Stomach (tissue), 4 donors: ENCODE data around the gene UBE4B.

Experiments used
- CTCF ChIP-seq, 7 experiments: fragments of 450-650 bp in 4 of 7; fragments of 200-600 bp in 3 of 7; sonication (generic) in 3 of 7; IDR thresholded peaks; one replicate each; pipeline ENCODE4 v1.5.1; 2016 to 2019; ENCODE audit warnings: antibody characterized with exemption in 7 of 7, control low read depth in 2 of 7, mild to moderate bottlenecking in 1 of 7
- EP300 ChIP-seq: sonication (generic); formaldehyde crosslinking; IDR thresholded peaks from one replicate; pipeline ENCODE4 v1.6.1; 2017; ENCODE audit warnings: antibody characterized with exemption
- POLR2A ChIP-seq, 4 donors: fragments of 450-650 bp; IDR thresholded peaks; one replicate each; pipeline ENCODE4 v1.6.1; 2016; ENCODE audit warnings: antibody characterized with exemption in 4 of 4, control low read depth in 2 of 4, mild to moderate bottlenecking in 1 of 4, moderate library complexity in 1 of 4
- POLR2AphosphoS5 ChIP-seq, 3 donors: sonication (generic); formaldehyde crosslinking; IDR thresholded peaks; one replicate each; pipeline ENCODE4 v1.6.1; 2016; ENCODE audit warnings: antibody characterized with exemption in 3 of 3

GRCh38 chr1:10052347-10052746 lies 19.6 kb downstream of the UBE4B start:
- TF ChIP-seq CTCF (IDR thresholded peaks at IDR 0.05) (no peak), POLR2A (IDR thresholded peaks at IDR 0.05) (no peak), EP300 (no peak), POLR2AphosphoS5 (IDR thresholded peaks at IDR 0.05) (no peak)
